ENCODE data around the gene DAG1.
A peak's percentile ranks its signal among the peaks of the same experiment; 100 is the strongest.

Gene DAG1

DNA sequence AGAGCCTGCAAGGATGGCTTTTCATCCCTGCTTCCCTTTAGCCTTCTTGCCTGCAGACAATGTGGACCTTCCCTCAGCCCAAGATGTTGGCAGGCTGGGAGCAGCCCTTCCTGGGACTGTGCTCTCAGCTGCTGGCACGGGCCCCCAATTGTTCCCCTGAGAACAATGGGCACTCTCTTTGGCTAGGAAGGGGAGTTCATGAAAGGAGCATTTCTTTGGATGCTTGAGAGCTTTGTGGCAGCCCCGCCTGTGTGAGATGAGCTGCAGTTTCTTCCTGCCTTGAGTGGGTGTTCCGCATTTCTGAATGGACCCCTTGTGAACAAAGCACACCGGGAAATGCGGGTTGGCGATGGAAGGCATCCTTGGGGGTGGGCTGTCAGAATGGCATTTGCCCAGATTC, 49.2 kb downstream of the DAG1 start:
- DNase-seq, result no peak

DNA sequence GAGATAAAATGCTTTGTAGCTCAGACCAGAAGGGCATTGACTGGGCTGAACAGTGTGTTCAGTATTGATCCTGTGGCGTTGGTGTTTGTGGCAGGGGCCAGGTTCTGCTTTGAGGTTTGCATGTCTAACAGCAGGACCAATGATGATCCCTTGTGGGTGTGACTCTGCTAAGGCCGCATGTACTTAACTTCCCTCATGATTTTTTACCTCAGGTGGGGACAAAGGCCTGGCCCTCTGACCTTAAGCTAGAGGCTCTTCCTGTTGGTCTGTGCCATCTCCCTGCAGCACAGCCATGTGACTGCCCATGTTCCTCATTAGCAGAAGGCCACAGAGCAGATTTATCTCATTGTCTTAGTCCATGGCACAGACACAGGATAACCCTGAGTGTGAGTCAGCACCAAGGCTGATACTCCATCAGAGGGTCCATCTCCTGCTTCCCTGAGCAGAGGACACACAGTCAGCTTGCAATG, 49.9 kb downstream of the DAG1 start:
- DNase-seq, result peak; percentile 47

DNA sequence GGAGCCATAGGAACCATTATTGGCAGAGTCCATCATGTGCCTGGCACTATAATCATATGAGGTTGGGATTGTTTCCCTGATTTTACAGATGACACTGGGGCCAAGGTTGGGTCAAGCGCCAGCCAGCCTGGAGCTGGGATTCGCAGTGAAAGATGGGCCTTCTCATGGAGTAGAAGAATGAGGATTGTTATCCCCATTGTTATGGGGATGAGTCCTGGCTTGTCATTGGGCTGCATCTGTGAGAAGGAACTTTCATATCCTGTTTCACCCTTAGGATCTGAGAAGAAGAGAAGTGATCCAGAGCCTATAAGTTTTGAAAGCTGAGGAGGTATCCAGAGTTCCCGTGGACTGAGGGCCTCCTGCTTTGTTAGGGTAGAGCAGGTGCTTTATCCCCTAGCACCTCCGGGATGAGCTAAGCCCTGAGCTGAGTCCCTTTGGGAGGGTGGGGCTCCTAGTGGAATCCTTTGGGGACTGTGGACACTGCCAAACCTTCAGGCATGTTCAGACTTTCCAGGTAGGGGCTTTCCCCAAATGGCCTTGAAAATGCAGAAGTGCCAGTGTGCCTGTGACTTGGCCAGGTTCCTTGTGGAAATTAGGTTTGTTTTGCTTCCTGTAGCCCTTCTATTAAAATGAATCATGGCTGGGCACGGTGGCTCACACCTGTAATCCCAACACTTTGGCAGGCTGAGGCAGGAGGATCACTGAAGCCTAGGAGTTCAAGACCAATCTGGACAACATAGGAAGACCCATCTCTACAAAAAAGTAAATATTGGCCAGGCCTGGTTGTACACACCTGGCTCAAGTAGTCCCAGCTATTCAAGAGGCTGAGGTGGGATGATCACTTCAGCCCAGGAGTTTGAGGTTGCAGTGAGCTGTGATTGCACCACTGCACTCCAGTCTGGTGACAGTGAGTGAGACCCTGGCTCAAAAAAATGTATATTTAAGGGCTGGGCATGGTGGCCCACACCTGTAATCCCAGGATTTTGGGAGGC, 54.0 kb downstream of the DAG1 start:
- no peak for DNase-seq

DNA sequence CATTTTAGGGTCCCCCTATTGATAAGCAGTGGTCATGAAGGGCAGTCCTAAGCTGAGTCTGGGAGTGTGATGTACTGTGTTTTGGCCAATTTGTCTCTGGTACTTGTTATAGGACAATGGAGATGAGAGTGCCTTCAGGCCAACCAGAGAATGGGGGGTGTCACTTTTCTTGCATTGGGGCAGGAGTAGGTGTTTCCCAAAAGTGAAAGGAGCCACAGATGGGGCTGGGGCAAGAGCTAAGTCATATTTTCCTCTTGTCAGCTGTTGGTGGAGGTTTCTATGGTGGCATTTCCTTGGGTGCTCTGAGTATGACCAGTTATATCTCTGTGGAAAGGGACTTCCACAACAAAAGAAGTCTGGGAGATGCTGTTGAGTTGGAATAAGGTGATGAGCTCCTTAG, 59.5 kb downstream of the DAG1 start:
- DNase-seq, result no peak

DNA sequence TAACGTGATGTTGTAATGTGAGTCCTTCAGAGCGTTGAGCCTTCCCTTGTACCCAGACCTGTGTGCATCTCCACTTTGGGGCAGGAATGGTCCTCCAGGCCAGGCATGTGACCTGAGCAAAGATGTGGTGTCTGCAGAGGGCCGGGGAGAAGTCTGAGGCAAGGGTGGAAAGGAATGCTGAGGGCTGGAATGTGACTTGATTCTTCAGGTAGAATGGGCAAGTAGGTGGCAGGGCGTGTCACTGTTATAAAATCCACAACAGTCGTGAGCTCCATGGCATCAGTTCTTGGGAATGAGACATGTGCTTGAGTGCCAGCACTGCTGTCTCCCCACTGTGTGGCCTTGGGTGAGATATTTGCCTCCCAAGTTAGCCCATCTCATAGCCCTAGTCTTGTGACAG, 60.2 kb downstream of the DAG1 start:
- no peak for DNase-seq

DNA sequence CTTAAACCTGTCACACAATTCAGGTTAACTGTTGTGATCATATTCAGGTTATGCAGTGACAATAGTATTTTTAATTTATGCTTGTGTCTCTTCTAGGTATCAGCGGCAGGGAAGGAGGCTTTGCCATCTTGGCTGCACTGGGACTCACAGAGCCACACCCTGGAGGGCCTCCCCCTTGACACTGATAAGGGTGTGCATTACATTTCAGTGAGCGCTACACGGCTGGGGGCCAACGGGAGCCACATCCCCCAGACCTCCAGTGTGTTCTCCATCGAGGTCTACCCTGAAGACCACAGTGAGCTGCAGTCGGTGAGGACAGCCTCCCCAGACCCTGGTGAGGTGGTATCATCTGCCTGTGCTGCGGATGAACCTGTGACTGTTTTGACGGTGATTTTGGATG, 60.6 kb downstream of the DAG1 start:
- DNase-seq, result no peak

DNA sequence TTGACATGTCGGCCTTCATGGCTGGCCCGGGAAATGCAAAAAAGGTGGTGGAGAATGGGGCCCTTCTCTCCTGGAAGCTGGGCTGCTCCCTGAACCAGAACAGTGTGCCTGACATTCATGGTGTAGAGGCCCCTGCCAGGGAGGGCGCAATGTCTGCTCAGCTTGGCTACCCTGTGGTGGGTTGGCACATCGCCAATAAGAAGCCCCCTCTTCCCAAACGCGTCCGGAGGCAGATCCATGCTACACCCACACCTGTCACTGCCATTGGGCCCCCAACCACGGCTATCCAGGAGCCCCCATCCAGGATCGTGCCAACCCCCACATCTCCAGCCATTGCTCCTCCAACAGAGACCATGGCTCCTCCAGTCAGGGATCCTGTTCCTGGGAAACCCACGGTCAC, 61.2 kb downstream of the DAG1 start:
- DNase-seq, result no peak

DNA sequence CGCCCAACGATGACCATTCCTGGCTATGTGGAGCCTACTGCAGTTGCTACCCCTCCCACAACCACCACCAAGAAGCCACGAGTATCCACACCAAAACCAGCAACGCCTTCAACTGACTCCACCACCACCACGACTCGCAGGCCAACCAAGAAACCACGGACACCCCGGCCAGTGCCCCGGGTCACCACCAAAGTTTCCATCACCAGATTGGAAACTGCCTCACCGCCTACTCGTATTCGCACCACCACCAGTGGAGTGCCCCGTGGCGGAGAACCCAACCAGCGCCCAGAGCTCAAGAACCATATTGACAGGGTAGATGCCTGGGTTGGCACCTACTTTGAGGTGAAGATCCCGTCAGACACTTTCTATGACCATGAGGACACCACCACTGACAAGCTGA, 61.6 kb downstream of the DAG1 start:
- DNase-seq, result no peak

DNA sequence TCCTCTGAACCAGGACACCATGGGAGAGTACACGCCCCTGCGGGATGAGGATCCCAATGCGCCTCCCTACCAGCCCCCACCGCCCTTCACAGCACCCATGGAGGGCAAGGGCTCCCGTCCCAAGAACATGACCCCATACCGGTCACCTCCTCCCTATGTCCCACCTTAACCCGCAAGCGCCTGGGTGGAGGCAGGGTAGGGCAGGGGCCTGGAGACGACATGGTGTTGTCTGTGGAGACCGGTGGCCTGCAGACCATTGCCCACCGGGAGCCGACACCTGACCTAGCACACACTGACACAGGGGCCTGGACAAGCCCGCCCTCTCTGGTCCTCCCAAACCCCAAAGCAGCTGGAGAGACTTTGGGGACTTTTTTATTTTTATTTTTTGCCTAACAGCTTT, 63.0 kb downstream of the DAG1 start:
- DNase-seq, result no peak

DNA sequence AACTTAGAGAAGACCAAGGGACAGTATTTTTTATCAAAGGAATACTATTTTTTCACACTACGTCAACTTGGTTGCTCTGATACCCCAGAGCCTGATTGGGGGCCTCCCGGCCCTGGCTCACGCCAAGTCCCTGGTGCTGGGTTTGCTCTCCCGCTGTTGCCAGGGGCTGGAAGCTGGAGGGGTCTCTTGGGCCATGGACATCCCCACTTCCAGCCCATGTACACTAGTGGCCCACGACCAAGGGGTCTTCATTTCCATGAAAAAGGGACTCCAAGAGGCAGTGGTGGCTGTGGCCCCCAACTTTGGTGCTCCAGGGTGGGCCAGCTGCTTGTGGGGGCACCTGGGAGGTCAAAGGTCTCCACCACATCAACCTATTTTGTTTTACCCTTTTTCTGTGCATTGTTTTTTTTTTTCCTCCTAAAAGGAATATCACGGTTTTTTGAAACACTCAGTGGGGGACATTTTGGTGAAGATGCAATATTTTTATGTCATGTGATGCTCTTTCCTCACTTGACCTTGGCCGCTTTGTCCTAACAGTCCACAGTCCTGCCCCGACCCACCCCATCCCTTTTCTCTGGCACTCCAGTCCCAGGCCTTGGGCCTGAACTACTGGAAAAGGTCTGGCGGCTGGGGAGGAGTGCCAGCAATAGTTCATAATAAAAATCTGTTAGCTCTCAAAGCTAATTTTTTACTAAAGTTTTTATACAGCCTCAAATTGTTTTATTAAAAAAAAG, 63.9 kb downstream of the DAG1 start:
- DNase-seq, result no peak

DNA sequence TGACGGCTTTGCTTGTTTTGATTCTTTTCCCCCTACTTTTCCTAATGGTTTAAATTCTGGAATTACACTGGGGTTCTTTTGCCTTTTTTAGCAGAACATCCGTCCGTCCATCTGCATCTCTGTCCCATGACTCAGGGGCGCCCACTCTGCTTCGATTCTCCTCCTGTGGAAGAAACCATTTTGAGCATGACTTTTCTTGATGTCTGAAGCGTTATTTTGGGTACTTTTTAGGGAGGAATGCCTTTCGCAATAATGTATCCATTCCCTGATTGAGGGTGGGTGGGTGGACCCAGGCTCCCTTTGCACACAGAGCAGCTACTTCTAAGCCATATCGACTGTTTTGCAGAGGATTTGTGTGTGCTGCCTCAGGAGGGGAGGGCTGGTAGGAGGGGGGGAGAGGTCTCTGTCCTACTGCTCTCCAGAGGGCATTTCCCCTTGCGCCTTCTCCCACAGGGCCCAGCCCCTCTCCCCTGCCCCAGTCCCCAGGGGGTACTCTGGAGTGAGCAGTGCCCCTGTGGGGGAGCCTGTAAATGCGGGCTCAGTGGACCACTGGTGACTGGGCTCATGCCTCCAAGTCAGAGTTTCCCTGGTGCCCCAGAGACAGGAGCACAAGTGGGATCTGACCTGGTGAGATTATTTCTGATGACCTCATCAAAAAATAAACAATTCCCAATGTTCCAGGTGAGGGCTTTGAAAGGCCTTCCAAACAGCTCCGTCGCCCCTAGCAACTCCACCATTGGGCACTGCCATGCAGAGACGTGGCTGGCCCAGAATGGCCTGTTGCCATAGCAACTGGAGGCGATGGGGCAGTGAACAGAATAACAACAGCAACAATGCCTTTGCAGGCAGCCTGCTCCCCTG, 64.7 kb downstream of the DAG1 start:
- DNase-seq, result no peak

DNA sequence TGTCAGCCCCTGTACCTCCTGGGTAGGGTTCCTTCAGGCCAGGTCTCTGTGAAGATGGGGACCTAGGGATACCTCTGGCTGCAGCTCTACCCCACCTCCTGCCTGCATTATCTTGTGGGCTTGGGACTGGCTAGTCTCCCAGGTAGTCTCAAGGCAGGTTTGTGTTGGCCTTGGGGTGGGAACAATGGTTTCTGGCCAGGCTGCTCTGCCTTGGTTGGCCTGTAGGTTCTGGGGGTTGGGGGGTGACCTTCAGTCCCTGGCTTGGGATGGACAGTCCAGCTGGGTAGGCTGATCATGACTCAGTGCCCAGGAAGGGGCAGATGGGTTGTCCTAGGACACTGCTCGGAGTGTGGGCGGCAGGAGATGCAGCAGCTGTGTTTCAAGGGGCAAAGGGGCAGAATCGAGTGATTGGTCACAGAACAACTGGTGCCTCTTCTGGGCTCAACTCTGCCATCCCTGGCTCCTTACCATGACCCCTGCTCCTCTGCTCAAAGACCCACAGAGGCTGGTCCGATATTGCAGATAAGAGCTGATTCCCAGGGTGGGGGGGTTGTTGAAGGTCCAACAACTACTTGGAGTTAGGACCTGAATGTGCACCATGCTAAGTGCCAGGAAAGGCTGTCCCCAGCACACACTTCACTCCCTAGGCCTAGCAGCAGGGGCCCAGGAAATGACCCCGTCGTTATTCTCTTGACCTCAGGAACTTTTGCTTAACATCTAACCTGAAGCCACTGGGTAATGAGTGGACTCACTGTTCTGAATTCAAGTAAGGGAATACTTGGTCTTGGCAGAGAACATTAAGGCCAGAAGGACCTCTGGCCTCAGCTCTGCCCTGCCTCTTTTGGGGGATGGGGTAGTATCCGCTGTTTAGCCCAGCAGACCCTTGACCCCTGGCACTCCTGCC, 66.2 kb downstream of the DAG1 start:
- DNase-seq, result no peak

DNA sequence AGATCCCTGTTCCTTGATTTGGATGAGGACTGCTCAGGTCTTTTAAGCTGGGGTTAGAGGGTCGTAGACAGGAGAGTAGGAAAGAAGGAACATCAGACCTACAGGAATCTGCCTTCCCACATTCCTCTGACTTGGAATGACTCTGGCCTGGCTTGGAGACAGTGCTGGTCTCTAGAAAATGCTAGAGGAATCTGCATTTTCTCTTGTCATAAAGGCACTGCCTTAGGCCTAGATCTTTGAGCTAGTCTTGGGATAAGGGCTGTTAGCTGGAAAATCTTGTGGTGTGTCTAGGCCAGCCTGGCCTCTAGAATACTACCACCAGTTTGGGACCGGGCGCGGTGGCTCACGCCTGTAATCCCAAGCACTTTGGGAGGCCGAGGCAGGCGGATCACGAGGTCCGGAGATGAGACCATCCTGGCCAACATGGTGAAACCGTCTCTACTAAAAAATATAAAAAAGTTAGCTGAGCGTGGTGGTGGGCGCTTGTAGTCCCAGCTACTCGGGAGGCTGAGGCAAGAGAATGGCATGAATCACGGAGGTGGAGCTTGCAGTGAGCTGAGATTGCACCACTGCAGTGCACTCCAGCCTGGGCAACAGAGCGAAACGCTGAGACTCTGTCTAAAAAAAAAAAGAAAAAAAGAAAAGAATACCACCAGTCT, 66.9 kb downstream of the DAG1 start:
- no peak for DNase-seq

DNA sequence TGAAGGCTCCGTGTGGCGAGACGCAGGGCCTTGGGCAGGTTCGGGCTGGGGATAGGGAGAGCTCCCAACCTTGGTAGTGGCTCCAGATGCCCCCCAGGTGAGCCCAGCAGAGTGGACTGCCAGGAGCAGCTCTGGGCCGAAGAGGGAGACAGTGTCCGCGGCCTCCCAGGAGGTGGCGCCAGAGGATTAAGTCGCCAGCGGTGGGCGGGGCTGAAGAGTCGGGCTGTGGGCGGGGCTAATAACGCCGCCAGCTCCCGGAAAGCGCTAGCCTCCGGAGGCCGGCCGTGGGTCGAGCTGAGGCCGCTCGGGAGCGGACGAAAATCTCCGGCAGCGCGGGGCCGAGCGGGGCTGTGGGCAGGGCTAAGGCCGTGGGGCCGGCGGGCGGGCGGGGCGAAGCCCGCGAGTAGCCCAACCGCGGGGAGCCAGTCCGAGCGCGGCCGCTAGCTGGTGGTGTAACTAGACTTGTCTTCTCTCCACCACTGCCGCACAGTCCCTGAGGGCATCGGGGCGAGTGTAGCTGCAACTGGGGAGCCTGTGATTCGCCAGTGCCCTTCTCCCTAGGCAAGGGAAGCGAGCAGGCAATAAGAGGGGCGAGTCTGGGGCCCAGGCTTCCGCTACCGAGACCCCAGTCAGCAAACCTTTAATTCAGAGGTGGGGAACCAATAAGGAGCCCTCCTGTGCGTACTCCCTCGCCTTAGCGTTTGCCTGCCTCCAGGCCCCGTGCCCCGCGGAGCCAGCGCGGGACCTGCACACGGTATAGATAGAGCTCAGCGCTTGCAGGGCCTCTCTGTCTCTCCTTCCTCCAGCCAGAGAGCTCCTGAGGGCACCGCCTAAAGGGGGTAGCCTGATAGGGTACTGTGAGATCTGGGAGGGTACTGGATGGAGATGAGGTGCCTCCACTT, 69.8 kb downstream of the DAG1 start:
- DNase-seq, result peak; percentile 99

DNA sequence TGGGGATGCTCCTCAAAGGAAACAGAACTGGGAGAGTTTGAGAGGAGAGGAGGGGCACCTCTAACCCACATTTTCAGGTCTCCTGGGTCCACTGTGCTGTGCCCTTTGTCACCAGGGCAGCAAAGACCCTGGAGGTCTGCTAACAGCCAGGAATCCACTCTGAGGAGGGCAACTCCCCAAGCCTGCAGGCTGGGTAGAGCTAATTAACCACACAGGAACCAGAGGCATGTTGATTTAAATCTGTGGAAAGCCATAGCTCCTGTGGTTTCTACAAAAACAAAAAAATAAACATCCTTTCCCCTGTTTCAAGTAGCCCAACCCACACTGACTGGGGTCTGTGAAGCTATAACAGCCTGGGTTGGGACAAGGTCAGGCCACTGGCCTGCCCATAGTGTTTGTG, 82.0 kb downstream of the DAG1 start:
- DNase-seq, result no peak

DNA sequence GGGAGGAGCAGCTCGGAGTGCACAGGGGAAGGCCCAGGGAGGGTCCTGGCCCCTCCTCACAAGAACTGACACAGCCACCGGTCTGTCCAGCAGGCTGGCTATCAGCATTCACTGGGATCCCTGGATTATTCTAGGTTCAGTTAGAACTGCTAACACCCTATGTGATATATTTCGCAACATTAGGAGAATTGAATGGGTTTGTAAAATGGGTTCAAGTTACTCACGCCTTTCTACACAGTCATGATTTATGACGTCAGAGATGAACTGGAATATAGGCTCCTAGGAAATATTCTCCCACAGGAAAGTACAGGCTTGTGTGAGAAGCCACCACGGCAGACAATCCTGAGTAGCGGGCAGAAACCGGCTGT, 83.2 kb downstream of the DAG1 start:
- peak; percentile 20 for DNase-seq

DNA sequence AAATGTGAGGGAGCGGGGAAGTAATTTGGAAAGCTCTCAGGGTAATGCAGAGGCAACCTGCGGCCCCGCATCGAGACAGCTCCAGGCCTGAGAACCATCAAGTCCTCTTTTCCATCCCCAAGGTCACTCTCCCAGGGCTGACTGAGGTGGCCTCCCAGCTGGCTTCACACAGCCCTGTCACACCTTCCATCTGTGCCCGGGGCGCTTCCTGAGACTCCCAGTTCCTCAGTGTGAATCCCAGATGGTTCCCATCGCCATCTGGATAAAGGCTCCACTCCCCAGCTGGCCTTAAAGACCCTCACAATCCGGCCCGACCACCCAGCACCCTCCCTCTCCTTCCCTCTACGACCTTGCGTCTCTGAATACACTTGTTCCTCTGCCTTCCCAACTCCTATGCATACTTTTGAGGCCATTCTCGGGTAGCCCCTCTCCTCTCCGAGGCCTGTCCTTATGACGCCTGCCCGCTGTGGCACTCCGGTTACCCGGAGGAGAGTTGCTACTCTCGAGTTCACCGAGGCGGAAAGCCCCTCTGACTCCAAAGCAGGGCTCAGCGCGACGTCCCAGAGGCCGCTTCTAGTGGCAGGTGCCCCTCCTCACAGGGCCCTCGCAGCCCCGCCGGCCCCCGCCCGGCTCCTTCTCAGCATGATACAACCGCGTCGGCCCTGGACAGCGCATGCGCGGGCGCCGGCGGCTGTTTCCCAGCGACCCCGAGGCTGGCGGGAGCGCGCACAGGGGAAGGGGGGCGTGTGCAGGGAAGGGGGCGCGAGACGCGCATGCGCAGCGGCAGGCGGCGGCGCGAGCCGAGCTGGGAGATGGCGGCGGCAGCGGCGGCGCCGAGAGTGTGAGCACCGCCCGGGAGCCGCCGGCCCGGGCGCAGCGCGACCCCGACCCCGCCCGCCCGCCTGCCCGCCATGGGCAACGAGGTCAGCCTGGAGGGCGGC, 83.9 kb downstream of the DAG1 start, which contains the start of gene BSN:
Gene BSN, plus strand, starts transcription at position 786 of the 941 bp plus-strand sequence. Its CDS starts 126 bp downstream, at position 912.
- peak; percentile 92 for DNase-seq

DNA sequence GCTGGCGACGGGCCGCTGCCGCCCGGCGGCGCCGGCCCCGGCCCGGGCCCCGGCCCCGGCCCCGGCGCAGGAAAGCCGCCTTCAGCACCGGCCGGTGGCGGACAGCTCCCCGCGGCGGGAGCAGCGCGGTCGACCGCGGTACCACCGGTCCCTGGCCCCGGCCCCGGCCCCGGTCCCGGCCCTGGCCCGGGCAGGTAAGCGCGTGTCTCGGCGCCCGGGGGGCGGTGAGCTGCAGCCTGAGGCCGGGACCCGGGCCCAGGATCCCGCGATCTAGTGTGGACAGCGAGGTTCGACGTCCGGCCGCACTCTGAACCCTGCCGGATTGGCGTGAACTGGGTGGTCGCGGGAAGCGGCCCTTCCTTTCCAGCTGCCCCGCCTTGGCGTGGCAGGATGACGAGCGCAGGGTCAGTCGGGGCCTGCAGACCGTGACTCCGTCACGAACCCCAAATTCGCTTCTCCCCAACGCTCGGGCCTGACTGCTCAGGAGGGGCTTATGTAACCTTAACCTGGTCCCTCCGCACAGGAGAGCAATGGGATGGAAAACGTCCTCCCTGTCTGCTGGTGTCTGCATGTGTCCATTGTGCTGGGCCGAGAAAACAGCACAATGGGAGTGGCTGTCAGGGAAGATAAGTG, 84.7 kb downstream of the DAG1 start:
- no peak for DNase-seq
